SU-DHL-6 (cell line): ENCODE measurements around the gene PJA1.

ENCODE experiments used
- H2AFZ ChIP-seq: fragments of 200-600 bp; sonication (generic); 2 replicates; pipeline ENCODE4 v1.6.1; 2014; ENCODE audit warnings: low read depth, mild to moderate bottlenecking, moderate library complexity, mixed read lengths, antibody characterized with exemption, low read length; ENCODE audit not compliant: severe bottlenecking
- H3F3A ChIP-seq: fragments of 200-600 bp; shearing (Covaris generic); 2 replicates; pipeline ENCODE4 v1.6.0; 2016; ENCODE audit warnings: antibody characterized with exemption, mild to moderate bottlenecking; ENCODE audit not compliant: insufficient read depth
- H3K27ac ChIP-seq: fragments of 200-600 bp; sonication (generic); 2 replicates; pipeline ENCODE4 v1.5.1; 2016; ENCODE audit warnings: low read depth, mild to moderate bottlenecking, low read length, moderate library complexity, mixed read lengths
- H3K27me3 ChIP-seq: fragments of 200-600 bp; sonication (generic), shearing (Covaris generic); 2 replicates; pipeline ENCODE4 v1.6.0; 2014; ENCODE audit warnings: mild to moderate bottlenecking, low read length
- H3K36me3 ChIP-seq: fragments of 200-600 bp; sonication (generic); 2 replicates; pipeline ENCODE4 v1.6.1; 2014; ENCODE audit warnings: mild to moderate bottlenecking, low read length, mixed read lengths
- H3K4me2 ChIP-seq: fragments of 300-600, 200-600 bp; shearing (Covaris generic), sonication (generic); 2 replicates; pipeline ENCODE4 v1.6.0; 2014; ENCODE audit warnings: low read length, low read depth, mild to moderate bottlenecking; ENCODE audit not compliant: poor library complexity, severe bottlenecking
- H3K4me3 ChIP-seq: fragments of 200-600 bp; sonication (generic); 2 replicates; pipeline ENCODE4 v1.5.1; 2014; ENCODE audit warnings: antibody characterized with exemption, low read length, mild to moderate bottlenecking, mixed read lengths; ENCODE audit not compliant: insufficient read depth, poor library complexity, severe bottlenecking
- H3K79me2 ChIP-seq: fragments of 200-600 bp; sonication (generic); 2 replicates; pipeline ENCODE4 v1.6.1; 2014; ENCODE audit warnings: mild to moderate bottlenecking, low read length, moderate library complexity; ENCODE audit not compliant: insufficient read depth
- H3K9ac ChIP-seq: fragments of 200-600 bp; sonication (generic); 2 replicates; pipeline ENCODE4 v1.7.0; 2014; ENCODE audit warnings: mild to moderate bottlenecking, low read length
- H3K9me2 ChIP-seq: fragments of 200-600 bp; sonication (generic); replicated peaks from 2 replicates; pipeline ENCODE4 v1.6.1; 2014; ENCODE audit warnings: low read length; ENCODE audit not compliant: insufficient read depth
- H3K9me3 ChIP-seq: fragments of 200-600 bp; sonication (generic); 2 replicates; pipeline ENCODE4 v1.6.1; 2014; ENCODE audit warnings: low read length, mixed read lengths; ENCODE audit not compliant: insufficient read depth
- H4K20me1 ChIP-seq: fragments of 200-600 bp; sonication (generic); 2 replicates; pipeline ENCODE4 v1.6.1; 2014; ENCODE audit warnings: low read depth, mild to moderate bottlenecking, antibody characterized with exemption, low read length, moderate library complexity, mixed read lengths
- CTCF ChIP-seq: fragments of 200-600 bp; sonication (generic); IDR thresholded peaks from one replicate; pipeline ENCODE4 v1.5.1; 2017; ENCODE audit warnings: antibody characterized with exemption, mild to moderate bottlenecking, low read length, moderate library complexity; ENCODE audit not compliant: insufficient read depth, poor library complexity, severe bottlenecking
- EZH2phosphoT487 ChIP-seq: fragments of 200-600 bp; sonication (generic), shearing (Covaris generic); conservative IDR thresholded peaks from 2 replicates; pipeline ENCODE4 v1.6.1; 2018; ENCODE audit warnings: mild to moderate bottlenecking, antibody characterized with exemption, low read length, moderate library complexity, mixed read lengths

Gene PJA1

GRCh38 chrX:69120476-69120875 lies 44.8 kb downstream of the PJA1 start:
- no peaks in the 10 kb centered on the region for H3K9me3 ChIP-seq
- H3K4me3 ChIP-seq: no peak overlapping the region
- no peak overlapping the region for H3K4me2 ChIP-seq
- H3K9ac ChIP-seq: no peak overlapping the region
- no peaks in the 10 kb centered on the region for H3K9me2 ChIP-seq
- no peaks in the 10 kb centered on the region for H3F3A ChIP-seq
- H4K20me1 ChIP-seq: no peaks in the 10 kb centered on the region
- no peaks in the 10 kb centered on the region for H3K36me3 ChIP-seq
- no peaks in the 10 kb centered on the region for H3K27me3 ChIP-seq
- H2AFZ ChIP-seq: no peak overlapping the region
- H3K27ac ChIP-seq: no peak overlapping the region
- no peaks in the 10 kb centered on the region for H3K79me2 ChIP-seq
- TF ChIP-seq CTCF (no peak), EZH2phosphoT487 (no peak)

DNA sequence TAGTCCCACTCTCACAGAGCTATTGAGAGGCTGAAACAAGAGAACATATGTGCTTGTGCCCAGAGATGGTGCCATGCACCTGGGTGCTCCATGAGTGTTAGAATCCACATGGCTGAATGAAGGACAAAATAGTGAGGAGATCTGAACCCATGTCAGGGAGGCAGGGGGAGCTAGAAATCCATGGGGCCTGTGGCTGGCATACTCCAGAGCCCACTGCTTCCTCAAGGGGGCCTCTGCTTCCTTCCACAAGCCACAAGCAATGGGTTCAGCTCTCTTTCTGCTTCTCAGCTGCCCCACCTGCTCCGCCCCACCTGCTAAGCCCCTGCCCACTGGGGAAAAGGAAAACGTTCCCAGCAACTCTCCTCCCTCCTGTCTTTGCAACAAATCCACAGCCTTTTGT lies 46.1 kb downstream of the PJA1 start:
- Histone ChIP-seq H3K4me3 (no peak overlapping the region), H3F3A (no peaks in the 10 kb centered on the region), H3K27ac (no peak overlapping the region), H2AFZ (no peak overlapping the region), H3K79me2 (no peaks in the 10 kb centered on the region), H3K36me3 (no peaks in the 10 kb centered on the region), H3K9ac (no peak overlapping the region), H3K4me2 (no peak overlapping the region), H3K9me3 (no peaks in the 10 kb centered on the region), H4K20me1 (no peaks in the 10 kb centered on the region), H3K27me3 (no peaks in the 10 kb centered on the region), H3K9me2 (no peaks in the 10 kb centered on the region)
- TF ChIP-seq EZH2phosphoT487 (no peak), CTCF (no peak)

DNA sequence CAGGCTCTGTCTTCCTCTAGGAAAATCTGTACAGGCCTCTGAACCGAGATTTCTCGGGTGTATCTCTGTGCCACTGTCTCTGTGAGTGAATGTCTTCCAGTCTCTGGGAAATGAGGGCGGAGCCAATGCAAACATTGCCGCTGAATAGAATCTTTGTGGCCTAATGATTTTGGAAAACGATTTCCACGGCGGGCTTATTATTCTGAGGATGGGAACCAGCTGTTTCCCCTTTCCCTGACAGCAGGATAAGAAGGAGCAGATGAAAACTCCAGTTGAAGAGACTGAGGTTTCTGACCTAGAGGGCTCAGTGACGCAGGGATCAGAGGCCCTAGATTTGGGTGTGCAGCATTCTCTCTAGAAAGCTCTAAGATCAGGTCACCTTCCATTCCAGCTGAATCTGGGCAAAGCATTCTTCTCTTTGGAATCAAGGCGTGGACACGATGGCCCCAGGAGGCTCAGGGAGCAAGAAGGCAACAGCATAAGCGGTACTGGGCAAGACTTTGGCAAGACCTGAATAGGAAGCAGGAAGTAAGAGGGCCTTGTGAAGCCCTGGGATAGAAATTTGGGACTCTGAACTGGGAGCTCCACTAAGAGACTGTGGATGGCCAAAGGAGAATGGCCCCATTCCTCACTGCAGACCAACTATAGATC lies 47.3 kb downstream of the PJA1 start:
- Histone ChIP-seq H3K27ac (no peak overlapping the region), H3K4me3 (no peak overlapping the region), H3K27me3 (no peaks in the 10 kb centered on the region), H3K9me3 (no peaks in the 10 kb centered on the region), H3F3A (no peaks in the 10 kb centered on the region), H3K9ac (no peak overlapping the region), H3K36me3 (no peaks in the 10 kb centered on the region), H4K20me1 (no peaks in the 10 kb centered on the region), H3K9me2 (no peaks in the 10 kb centered on the region), H3K79me2 (no peaks in the 10 kb centered on the region), H2AFZ (no peak overlapping the region), H3K4me2 (no peak overlapping the region)
- TF ChIP-seq CTCF (no peak), EZH2phosphoT487 (no peak)
